Ectodermal cell (in vitro differentiated cells): ENCODE data around the gene EEPD1.

Experiments
- H3K27ac ChIP-seq: 2 replicates; pipeline ENCODE4 v1.7.0; 2013; ENCODE audit warnings: mild to moderate bottlenecking, low read depth, low read length; ENCODE audit not compliant: insufficient read depth, poor library complexity, severe bottlenecking
- H3K27me3 ChIP-seq: 2 replicates; pipeline ENCODE4 v1.7.0; 2013; ENCODE audit warnings: mild to moderate bottlenecking, low read length; ENCODE audit not compliant: insufficient read depth, control insufficient read depth, poor library complexity, severe bottlenecking
- H3K36me3 ChIP-seq: one replicate; pipeline ENCODE4 v1.7.0; 2013; ENCODE audit warnings: low read length; ENCODE audit not compliant: control insufficient read depth, insufficient read depth
- H3K4me1 ChIP-seq: one replicate; pipeline ENCODE4 v1.7.0; 2013; ENCODE audit warnings: low read length; ENCODE audit not compliant: control insufficient read depth, insufficient read depth
- H3K4me3 ChIP-seq: 2 replicates; pipeline ENCODE4 v1.7.0; 2013; ENCODE audit warnings: low read depth, low read length, control low read depth; ENCODE audit not compliant: insufficient read depth
- H3K9me3 ChIP-seq: 2 replicates; pipeline ENCODE4 v1.7.0; 2013; ENCODE audit warnings: mild to moderate bottlenecking, low read length, moderate library complexity; ENCODE audit not compliant: control insufficient read depth
- WGBS, 2 experiments: methylation state at CpG; one replicate each; pipeline ENCODE4 v1.1.7; 2013; ENCODE audit warnings: missing lambda C conversion rate in 2 of 2; 5-methylcytosine and 5-hydroxymethylcytosine counted together

EEPD1 gene

DNA sequence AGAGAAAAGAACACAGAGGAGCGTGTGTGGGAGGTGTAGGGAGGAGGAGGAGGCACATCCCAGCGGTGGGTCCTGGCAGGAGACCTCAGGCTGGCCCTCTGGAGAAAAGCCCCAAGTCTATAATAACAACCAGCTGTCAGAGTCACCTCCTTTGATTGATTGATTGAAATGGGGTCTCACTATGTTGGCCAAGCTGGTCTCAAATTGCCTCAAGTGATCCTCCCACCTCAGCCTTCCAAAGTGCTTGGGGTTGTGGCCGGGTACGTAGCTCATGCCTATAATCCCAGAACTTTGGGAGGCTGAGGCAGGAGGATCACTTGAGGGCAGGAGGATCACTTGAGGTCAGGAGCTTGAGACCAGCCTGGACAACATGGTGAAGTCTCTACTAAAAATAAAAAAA lies 133.6 kb downstream of the EEPD1 start:
- WGBS, 2 experiments, result 88 to 90% methylated on average over 4 of the region's 4 CpGs
- Histone ChIP-seq H3K9me3 (no peaks in the 10 kb centered on the region), H3K4me3 (no peak overlapping the region)

GRCh38 chr7:36287371-36288241 lies 134.6 kb downstream of the EEPD1 start:
- Histone ChIP-seq H3K4me3 (no peak overlapping the region), H3K27ac (no peak overlapping the region), H3K4me1 (peaks cover 6% of the 10 kb centered on the region), H3K27me3 (no peaks in the 10 kb centered on the region), H3K36me3 (no peaks in the 10 kb centered on the region), H3K9me3 (no peaks in the 10 kb centered on the region)
- 79 to 80% methylated on average over 19 of the region's 19 CpGs for WGBS, 2 experiments

More for the DNA sequence above, 133.6 kb downstream of the EEPD1 start:
- no peak overlapping the region for H3K27ac ChIP-seq
- H3K36me3 ChIP-seq, result no peaks in the 10 kb centered on the region
- H3K27me3 ChIP-seq, result no peaks in the 10 kb centered on the region
- peaks cover 2% of the 10 kb centered on the region for H3K4me1 ChIP-seq

DNA sequence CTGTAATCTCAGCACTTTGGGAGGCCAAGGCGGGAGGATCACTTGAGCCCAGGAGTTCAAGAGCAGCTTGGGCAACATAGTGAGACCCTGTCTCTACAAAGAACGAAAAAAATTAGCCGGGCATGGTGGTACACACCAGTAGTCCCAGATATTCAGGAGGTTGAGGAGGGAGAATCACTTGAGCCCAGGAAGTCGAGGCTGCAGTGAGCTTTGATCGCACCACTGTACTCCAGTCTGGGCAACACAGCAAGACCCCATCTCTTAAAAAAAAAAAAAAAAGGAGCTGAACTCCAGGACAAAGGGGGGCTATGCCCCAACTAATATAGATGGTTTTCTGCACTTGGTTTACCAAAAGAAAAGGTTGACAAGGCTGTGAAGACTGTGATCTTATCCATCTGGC lies 135.4 kb downstream of the EEPD1 start:
- H3K9me3 ChIP-seq, result no peaks in the 10 kb centered on the region
- no peaks in the 10 kb centered on the region for H3K27me3 ChIP-seq
- peaks cover 6% of the 10 kb centered on the region for H3K4me1 ChIP-seq
- no peak overlapping the region for H3K27ac ChIP-seq
- no peak overlapping the region for H3K4me3 ChIP-seq
- no peaks in the 10 kb centered on the region for H3K36me3 ChIP-seq
- 93% methylated on average over 5 of the region's 5 CpGs for WGBS, 2 experiments

DNA sequence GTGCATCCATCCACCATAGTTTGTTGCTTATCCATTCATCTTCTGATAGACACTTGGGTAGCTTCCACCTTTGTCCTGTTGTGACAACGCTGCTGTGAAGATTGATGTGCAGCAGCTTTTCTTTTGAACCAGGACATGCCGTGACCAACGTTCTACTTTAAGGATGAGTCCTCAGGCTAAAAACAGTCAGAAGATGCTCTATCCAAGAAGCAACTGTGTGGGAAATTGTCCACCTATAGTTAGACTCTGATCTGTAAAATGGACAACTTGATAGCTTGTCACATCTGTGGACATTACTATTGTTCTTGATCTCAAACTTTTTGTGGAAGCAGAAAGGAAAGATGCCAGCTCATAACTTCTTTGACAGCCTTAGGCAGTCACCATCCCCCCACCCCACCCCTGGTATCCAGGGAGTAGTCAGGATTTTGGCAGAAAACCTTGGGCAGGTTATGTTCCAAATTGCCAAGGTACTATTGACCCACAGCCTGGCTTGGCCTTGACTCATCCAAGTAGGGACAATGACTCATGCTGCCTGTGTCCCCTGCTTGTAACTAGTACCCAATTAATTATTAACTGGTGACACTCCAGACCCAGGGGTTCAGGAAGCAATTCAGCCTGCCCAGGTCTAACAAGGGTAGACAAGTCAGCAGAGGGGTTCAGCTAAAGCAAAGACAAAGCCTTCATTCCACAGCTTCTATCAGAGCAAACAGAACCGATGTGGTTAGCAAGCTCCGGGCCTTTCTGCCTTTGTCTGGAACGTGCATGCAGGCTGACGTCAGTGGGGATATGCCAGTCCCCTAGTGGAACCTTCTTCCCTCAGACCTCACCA lies 137.0 kb downstream of the EEPD1 start:
- no peaks in the 10 kb centered on the region for H3K27me3 ChIP-seq
- no peaks in the 10 kb centered on the region for H3K9me3 ChIP-seq
- H3K4me3 ChIP-seq, result no peak overlapping the region
- no peak overlapping the region for H3K27ac ChIP-seq
- peaks cover 6% of the 10 kb centered on the region for H3K4me1 ChIP-seq
- no peaks in the 10 kb centered on the region for H3K36me3 ChIP-seq
- 88 to 89% methylated on average over 7 of the region's 7 CpGs for WGBS, 2 experiments

DNA sequence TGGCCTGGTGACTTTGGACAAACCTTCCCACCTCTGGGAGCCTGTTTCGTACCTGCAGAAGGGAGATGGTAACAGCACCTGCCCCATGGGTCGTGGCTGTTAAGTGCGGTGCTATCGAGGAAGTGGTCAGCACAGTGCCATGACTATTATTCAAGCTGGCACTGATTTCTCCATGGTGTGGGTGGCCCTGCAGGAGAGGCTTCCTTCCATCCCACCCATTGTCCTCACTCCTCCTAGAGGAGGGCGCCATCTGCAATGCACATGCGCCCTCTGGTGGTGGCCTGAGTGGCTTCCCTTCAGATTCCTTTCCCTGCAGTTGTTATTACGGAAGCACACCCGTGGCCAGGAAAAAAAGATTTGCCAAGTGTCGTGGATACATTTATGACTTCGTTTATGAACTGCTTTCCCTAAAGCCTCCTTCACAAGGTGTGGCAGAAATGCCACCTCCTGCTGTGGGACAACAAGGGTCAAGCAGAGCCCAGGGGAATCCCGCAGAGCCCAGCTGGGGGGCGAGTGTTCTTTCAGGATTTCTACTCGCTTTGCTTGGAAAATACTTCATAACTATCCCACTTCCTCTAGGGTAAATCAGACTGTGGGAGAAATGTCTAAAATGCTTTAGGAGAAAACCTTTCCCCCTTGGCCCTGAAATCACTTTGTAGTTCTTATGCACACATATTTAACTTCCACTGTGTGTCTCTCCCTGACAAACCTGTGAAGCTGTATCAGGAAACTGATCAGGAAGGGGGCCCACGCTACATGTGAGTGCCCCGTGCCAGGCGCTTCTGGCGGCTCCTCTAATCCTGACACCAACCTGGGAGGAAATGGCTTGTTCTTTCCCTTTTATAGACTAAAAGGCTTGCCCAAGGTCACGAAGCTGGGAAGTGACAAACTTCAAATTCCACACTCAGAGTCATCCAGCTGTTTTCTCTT lies 138.6 kb downstream of the EEPD1 start:
- Histone ChIP-seq H3K9me3 (no peaks in the 10 kb centered on the region), H3K36me3 (no peaks in the 10 kb centered on the region), H3K27me3 (no peaks in the 10 kb centered on the region), H3K4me1 (peaks cover 6% of the 10 kb centered on the region), H3K4me3 (no peak overlapping the region), H3K27ac (no peak overlapping the region)
- 41 to 42% methylated on average over 17 to 18 of the region's 18 CpGs for WGBS, 2 experiments

- Histone ChIP-seq H3K27ac (no peak overlapping the region), H3K27me3 (peaks cover 12% of the 10 kb centered on the region), H3K36me3 (no peaks in the 10 kb centered on the region), H3K4me3 (no peak overlapping the region), H3K4me1 (peaks cover 15% of the 10 kb centered on the region), H3K9me3 (no peaks in the 10 kb centered on the region)
- WGBS, 2 experiments, result 82% methylated on average over 5 of the region's 5 CpGs
These were observed 142.0 kb downstream of the EEPD1 start for GRCh38 chr7:36295090-36295489.

GRCh38 chr7:36296284-36296683 lies 143.2 kb downstream of the EEPD1 start:
- Histone ChIP-seq H3K4me1 (peaks cover 21% of the 10 kb centered on the region), H3K27ac (no peak overlapping the region), H3K36me3 (no peaks in the 10 kb centered on the region), H3K4me3 (no peak overlapping the region), H3K9me3 (no peaks in the 10 kb centered on the region), H3K27me3 (peaks cover 12% of the 10 kb centered on the region)
- WGBS, 2 experiments, result 91 to 100% methylated on average over 1 of the region's 1 CpG

DNA sequence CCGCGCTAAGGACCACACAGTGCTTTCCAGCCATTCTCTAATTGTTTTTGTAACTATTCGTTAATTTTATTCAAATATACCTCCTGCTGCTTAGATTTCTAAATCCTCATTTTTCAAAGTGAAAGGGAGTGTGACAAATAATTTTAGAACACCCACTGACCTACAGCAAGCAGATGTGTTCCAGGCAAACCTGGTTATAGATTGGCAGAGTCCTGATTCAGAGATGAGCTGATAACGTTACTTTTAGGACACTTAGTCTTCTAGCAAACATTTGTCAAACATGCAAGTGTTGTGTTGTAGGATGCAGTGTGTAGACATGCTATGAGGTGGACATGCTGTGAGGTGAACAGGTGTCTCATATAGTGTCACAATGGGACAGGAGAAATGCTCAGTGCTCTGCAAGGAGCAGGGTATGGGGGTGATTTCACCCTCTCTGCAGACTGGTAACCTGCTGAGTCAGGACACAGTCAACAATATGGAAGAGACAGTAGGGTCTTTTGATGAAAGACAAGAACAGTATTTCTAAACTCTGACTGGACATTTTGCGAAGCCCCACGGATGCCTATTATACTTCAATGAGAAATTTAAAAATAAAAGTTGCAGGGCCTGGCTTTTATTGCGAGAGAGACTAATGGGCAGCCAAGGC lies 144.4 kb downstream of the EEPD1 start:
- Histone ChIP-seq H3K27ac (no peak overlapping the region), H3K36me3 (no peaks in the 10 kb centered on the region), H3K4me1 (peaks cover 22% of the 10 kb centered on the region), H3K4me3 (no peak overlapping the region), H3K27me3 (peaks cover 17% of the 10 kb centered on the region), H3K9me3 (no peaks in the 10 kb centered on the region)
- WGBS, 2 experiments, result 96 to 97% methylated on average over 7 of the region's 7 CpGs

GRCh38 chr7:36298106-36298505 lies 145.1 kb downstream of the EEPD1 start:
- Histone ChIP-seq H3K27ac (no peak overlapping the region), H3K27me3 (peaks cover 23% of the 10 kb centered on the region), H3K4me1 (peaks cover 27% of the 10 kb centered on the region), H3K4me3 (no peak overlapping the region), H3K9me3 (no peaks in the 10 kb centered on the region), H3K36me3 (no peaks in the 10 kb centered on the region)
- WGBS, 2 experiments, result 93 to 96% methylated on average over 4 of the region's 4 CpGs
